Measurements from ENCODE around the gene HNRNPA1.

DNA sequence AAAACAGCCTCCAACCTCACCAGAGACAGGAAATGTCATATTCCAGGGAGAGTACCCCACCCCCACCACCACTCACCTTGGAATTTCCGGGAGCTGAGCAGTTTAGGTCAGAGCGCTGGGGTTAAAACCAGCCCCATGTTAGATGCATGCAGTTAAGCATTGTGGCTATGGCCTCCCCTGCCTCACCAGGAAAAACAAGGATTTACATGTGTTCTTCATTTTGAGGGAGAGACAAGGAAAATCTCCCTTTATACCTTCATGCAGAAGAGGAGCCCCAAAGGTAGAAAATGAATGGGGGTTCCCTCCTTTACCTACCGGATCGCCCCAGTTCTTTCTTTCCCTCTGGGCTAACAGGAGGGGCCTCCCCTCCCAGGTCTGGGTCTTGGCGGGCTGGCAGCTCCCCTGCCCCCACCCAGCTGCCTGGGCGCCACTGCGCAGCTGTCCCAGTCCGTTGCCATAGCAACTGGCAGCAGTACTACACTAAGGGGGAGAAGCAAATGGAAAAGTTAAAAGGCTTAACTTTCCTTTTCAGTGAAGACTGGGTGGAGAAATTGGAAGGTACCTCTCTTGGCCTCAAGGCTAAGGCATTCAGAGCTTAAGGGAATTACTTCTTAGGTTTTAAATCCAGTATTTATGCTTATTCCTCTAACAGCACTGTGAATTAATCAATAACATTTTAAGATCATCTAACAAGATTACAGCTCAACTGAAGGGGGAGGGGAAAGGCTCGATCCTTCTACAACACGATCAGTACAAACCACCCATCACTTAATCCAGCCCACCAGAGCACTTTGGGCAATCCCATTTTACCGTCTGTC is 21.1 kb upstream of the HNRNPA1 start:
- peak; percentile 60 for TF ChIP-seq POLR2AphosphoS5 (IDR thresholded peaks at IDR 0.05; ENCODE audit: borderline replicate concordance, low read depth, low read length)
- no peak for TF ChIP-seq EZH2 (IDR thresholded peaks at IDR 0.05)
- no peak for TF ChIP-seq FOXP2 (optimal IDR thresholded peaks at IDR 0.05; ENCODE audit: control extremely low read depth, extremely low read length, insufficient read depth)

All from SK-N-MC (cell line).